Measurements from ENCODE around the gene TMEM126A.
A peak's percentile ranks its signal among the peaks of the same experiment; 100 is the strongest.
"Not testable (repeated sequence)": the region's sequence is repeated elsewhere in the genome, so short reads cannot be mapped to it uniquely, and the experiment has no call there.

The TMEM126A gene

DNA sequence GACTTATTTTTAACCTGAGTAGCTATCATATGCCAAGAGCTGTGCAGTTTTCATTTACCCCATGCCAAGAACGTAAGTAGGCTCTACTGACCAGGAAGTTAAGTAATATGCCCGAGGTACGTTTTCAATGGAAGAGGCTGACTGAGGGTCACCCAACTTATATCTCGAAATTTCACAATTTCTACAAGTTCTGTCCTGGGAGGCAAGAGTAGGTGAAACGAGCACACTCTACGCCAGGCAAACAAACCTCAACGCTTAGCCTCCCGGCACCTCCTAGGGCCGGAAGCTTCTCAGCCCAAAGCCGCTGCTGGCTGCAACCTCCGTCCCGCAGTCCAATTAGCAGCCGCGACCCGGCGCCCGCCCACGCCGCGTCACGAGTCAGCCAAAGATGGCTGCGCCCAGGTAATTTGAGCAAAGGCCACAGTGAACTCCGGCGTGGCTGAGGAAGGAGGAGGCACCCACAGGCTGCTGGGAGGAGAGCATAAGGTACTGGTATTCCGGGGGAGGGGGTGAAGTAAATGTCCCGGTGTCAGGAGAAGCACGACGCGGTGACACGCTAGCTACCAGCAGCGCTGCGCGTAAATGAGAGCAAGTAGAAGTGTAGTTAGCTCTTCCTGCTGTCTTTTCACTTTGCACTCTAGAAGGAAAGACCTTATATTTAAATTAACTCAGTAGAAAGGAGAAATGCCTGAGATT is at the start of gene TMEM126A:
TMEM126A (plus strand) TSS at position 364 of the 696 bp plus-strand sequence. CDS start 2,289 bp downstream, outside the sequence.
- peak; percentile 92 for DNase-seq

DNA sequence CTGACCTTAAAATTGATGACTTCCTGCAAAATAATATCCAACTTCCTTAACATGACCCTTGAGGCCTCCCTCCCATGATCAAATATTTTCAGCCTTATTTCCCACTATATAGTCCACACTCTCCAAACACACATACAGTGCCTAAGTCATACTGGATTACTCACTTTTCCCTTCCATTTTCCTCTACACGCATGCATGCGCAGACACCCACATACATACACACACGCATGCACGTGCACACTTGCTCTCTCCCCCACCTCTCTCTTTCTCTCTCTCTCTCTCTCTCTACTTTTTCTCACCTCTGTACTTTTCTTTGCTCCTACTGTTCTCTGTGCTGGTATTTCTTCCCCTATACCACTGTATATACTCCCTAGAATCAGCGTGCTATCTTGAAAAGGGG is 48.7 kb upstream of the TMEM126A start:
- no peak for DNase-seq

DNA sequence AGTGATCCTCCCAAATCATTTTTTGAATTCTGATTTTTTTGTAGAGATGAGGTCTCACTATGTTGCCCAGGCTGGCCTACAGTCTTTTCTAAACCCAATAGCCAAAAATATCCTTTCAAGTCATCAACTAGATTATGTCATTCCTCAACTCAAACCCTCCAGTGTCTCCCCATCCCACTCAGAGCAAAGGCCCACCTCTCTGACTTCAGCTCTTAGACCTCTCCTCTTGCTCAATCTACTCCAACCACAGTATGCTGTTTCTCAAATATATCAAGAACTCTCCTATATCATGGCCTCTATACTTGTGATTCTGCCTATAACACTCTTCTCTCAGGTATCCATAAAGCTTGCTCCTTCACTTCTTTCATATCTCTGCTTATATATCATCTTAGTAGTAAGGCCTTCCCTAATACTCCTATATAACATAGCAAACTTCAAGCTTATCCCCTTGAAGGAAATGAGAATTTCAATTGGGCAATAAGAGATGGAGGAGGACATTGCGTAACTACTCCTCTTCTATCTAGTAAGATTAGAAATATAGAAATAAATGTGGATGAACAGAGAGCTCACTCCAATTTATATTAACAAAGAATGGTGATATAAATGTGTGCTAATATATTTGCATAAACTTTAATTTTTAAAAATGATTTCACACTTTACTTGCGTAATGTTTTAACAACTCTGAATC is 45.1 kb upstream of the TMEM126A start:
- no peak for DNase-seq

DNA sequence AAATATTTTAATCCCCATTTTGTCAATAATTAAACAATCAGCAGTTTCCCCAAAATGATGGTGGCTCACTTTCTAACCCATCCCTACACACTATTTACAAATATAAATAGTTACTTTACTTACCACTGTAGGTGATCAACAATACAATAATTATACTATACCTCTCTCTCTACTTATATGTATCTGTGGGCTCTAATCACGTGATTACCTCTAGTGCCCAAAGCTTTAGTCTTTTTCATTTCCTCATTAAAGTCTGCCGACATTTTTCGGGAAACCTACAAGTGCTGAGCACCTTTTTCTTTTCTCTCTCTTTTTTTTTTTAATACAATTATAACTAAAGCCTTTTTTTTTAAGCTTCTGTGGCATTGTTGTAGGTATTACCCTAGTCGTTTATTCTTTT is 44.5 kb upstream of the TMEM126A start:
- no peak for DNase-seq

DNA sequence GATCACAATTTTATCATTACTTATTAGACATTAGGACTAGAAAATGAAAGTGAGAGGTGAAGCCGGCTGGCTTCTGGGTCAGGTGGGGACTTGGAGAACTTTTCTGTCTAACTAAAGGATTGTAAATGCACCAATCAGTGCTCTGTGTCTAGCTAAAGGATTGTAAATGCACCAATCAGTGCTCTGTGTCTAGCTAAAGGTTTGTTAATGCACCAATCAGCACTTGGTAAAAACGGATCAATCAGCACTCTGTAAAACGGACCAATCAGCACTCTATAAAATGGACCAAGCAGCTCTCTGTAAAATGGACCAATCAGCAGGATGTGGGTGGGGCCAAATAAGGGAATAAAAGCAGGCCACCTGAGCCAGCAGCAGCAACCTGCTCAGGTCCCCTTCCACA is 41.5 kb upstream of the TMEM126A start:
- not testable (repeated sequence) for DNase-seq

DNA sequence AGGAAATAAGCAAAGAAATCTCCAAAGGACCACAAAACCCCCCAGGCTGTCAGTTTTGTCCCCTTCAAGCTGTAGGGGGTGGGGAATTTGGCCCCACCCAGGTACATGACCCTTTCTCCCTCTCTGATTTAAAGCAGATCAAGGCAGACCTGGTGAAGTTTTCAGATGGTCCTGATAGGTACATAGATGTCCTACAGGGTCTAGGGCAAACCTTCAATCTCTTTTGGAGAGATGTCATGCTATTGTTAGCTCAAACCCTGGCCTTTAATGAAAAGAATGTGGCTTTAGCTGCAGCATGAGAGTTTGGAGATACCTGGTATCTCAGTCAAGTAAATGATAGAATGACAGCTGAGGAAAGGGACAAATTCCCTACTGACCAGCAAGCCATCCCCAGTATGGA is 39.1 kb upstream of the TMEM126A start:
- not testable (repeated sequence) for DNase-seq

DNA sequence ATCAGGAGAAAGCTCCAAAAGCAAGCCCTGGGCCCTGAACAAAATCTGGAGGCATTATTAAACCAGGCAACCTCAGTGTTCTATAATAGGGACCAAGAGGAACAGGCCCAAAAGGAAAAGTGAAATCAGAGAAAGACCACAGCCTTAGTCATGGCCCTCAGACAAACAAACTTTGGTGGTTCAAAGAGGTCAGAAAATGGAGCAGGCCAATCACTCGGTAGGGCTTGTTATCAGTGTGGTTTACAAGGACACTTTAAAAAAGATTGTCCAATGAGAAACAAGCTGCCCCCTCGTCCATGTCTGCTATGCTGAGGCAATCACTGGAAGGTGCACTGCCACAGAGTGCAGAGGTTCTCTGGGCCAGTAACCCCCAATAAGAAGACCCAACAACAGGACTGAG is 38.5 kb upstream of the TMEM126A start:
- not testable (repeated sequence) for DNase-seq

DNA sequence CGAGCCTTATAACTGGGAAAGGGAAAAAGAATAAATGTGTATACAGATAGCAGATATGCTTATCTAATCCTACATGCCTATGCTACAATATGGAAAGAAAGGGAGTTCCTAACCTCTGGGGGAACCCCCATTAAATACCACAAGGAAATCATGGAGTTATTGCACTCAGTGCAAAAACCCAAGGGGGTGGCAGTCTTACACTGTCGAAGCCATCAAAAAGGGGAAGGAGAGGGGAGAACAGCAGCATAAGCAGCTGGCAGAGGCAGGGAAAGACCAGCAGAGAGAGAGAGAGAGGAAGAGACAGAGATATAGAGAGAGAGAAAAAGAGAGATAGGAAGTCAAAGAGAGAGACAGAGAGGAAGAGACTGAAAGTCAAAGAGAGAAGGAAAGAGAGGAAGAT is 36.1 kb upstream of the TMEM126A start:
- not testable (repeated sequence) for DNase-seq

DNA sequence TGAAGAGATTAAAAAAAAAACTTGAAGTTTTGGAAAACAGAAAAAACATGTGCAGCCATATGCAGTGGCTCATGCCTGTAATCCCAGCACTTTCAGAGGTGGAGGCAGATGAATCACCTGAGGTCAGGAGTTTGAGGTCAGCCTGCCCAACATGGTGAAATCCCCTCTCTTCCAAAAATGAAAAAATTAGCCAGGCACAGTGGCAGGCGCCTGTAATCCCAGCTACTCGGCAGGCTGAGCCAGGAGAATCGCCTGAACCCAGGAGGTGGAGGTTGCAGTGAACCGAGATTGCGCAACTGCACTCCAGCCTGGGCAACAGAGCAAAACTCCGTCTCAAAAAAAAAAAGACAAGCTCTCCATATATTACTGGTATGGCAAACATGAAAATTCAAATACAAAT is 28.3 kb upstream of the TMEM126A start:
- no peak for DNase-seq

DNA sequence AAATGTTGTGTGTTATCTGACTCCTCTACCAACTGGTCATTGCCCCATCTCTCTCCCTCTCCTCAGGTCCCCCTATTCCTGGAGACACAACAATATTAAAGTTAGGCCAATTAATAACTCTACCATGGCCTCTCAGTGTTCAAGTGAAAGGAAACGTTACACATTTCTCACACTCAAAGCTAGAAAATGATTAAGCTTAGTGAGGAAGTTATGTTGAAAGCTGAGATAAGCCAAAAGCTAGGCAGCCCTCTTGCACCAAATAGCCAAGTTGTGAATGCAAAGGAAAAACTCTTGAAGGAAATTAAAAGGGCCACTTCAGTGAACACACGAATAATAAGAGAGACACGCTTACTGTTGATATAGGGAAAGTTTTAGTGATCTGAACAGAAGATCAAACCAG is 27.5 kb upstream of the TMEM126A start:
- DNase-seq, result no peak

DNA sequence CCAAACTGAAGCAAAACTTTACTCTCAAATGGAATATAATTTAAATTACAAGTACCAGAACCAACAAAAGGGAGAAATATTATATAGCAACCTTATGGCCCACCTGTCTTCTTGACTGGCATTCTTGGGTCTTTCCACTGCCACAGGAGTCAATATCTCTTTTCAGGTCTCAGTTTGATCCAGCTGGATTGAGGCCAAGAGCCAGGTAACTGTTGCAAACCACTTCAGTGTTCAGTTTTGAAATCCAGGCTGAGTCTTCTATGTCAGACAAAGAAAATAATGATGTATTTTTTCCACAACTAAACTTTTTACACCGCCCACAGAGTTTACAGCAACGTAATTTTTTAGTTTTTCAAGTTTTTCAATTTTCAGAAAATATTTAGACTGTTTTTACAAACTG is 21.3 kb upstream of the TMEM126A start:
- peak; percentile 10 for DNase-seq

DNA sequence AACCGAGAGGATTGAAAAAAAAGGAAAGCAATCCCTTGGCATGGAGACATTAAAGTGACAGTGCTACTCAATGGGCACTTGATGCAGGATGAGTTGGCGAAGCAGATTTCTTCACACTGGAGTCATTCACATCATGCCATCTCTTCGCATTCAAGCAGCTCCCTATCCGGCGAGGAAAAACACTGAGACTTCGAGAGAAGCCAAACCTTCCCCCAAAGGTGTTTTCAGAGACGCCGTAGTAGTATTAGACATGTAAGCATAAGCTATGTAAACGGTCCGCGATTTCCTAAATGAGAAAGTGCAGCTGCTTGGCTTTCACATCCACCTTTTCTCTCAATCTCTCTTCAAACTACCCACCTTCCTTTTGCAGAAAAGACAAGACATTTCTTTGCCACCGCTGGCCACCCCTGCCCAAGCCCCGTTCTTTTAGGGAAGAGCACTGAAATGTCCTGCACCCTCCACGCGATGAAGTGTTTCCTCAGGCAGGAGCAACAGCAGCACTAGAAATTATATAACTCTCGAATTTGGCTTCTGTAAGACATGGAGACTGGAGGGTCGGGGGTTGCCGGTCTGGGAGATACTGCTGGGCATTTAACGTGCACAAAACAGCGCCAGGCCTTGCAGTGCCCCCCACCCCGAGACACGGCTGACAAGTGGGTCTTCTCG is 20.3 kb upstream of the TMEM126A start, which contains the start of gene DLG2:
DLG2 (minus strand) TSS at position 13 of the 666 bp plus-strand sequence.
- peak; percentile 19 for DNase-seq

DNA sequence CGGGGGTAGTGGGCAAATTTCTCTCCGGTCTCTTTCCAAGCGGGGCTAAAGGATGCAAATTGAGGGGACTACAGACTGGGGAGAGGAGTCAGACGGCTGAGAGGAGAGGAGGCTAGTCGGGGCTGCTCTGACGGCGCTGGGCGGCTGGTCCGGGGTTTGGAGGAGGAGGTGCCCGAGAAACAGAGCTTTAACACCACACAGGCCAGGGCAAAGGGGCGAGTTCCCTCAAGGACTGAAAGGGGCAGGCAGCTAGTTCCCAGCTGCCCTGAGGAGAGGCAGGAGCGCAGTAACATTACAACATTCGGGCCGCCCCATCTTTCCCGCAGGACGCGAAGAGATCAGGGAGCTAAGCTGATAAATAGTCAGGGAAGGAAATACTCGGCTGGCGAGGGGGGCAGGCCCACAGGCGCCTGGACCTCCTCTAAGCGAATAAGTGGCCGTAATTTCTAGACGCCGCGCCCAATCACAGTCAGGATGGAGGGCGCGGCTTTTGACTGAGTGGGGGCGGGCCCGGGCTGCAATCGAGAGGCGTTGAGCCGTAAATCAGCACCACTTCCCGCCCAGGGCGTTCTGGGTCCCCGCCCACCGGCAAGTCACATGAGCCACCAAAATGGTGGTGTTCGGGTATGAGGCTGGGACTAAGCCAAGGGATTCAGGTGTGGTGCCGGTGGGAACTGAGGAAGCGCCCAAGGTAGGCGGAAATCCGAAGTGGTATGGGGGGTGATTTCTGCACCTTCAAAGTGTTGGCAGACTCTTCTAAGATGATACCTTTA is 19.6 kb upstream of the TMEM126A start, which contains the start of gene TMEM126B:
TMEM126B (plus strand) TSS at position 596 of the 773 bp plus-strand sequence; CDS start at position 611, 15 bp downstream.
- peak; percentile 97 for DNase-seq

DNA sequence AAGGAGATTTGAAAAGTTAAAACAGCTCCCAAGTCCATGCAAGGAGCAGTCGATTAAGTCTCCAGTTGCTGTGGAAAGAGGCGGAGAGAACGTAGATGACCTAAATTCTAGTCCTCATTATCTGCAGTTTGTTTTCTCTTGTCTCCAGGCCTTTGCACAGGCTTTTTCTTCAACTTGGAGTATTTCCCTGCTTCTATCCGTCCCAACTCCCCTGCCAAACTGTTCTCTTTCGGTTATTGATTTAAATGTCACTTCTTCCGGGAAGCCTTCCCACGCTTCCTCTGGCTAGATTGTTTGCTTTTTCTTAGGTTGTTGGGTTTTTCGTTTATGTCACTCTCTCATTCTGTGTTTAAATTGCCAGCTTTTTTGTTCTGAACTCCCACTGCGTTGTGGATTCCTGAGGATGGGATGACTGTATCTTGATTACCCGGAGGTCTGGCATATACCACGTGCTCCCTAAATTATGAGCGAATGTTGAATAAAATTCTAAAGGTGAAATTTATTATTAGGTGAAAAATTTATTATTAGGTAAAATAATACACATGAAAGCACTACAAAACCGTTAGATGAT is 18.9 kb upstream of the TMEM126A start:
- no peak for DNase-seq

DNA sequence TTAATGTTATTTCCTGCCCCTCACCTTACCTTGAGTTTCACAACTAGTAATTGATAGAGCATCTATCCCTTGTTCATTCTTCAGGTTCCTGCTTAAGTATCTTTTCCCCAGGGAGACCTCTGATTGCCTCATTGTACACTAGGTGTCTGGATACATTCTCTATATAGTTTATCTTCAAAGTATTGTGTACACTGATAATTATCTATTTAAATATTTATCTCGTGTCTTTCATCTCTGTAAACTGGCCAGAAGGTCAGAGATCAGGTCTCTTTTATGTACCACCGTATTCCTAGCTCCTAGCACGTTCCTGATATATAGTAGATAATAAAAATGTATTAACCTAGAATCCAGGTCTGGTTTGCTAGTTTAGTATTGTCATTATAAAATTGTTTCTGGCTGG is 13.0 kb upstream of the TMEM126A start:
- no peak for DNase-seq

DNA sequence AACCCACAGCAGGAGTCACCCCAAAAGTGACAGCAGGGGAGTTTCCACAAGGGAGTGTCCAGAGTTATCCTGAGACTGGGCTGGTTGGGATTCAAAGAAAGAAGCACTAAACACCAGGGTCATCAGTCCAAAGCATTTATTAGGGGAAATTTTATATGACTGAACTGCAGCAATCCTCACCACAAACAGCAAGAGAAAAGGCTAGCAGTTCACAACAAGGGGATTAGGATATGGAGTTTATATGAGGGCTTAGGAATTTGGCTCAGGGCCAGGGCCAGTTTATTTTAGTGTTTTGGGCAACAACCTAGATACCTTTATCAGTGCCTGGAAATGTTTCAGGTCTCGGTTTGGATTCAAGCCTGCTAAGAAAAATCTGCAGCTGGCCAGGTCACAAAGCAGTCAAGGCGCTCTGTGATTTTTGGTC is 4.6 kb upstream of the TMEM126A start:
- DNase-seq, result no peak

DNA sequence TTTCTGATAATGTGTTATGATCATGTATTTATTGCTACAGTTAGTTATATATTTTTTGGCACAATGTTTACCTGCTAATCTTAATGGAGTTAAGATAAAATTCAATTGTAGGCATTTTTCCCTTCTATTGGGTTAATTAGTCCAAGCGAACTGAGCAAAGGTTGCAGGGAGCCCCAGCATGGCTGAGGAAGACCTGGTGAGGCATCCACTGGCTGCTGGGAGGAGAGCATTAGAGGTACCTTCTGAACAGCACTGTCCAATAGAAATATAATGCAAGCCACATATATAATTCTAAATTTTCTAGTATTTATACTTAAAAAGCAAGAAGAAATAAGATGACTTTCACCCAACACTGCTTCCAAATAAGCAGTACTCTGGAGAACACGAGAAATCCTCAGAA is 689 bp upstream of the TMEM126A start:
- no peak for DNase-seq

DNA sequence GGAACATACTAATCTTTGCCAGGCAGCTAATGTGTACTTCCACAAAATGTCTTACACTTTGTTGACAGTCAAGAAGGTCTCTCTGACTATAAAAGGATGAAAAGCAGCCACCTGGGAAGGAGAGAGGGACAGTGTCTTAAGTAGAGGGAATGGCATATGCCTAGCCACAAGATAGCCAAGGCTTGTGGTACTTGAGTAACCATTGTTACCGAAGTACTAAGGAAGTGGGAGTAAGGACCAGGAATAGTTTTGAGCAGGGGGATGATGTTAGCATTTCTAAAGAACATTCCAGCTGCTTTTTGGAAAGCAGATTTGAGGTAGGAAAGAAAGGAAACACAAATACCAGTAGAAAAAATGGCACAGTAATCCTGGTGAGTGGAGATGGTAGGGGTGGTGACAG is 3.4 kb downstream of the TMEM126A start:
- DNase-seq, result no peak

DNA sequence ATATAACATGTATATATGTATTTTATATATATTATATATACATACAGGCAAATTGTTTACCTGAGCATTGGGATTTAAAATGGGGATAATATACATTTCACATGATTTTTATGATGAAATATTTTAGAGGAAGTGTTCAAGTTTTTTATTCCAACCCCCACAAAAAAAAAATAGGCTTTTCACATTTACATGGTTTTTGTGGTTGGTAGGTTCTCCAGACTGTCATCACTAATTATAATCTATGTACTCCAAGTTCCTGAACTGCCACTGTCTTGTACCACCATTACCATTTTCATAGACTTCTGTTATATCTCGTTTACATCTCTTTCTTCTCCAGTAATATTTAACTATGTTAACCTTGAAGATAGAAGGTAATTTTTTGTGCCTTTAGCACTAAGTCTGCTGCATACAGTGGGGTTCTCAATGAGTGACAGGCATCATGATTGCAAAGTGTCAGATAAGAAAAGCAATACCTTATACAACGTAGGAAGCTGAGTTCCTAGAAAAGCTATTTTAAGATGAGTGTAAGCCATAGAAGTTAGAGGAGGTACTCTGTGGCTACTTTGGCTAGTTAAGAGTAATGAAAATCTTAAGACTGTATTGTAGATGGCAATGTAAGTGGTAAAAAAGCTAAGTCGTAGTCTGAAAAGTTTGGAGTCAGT is 5.2 kb downstream of the TMEM126A start:
- DNase-seq, result no peak

DNA sequence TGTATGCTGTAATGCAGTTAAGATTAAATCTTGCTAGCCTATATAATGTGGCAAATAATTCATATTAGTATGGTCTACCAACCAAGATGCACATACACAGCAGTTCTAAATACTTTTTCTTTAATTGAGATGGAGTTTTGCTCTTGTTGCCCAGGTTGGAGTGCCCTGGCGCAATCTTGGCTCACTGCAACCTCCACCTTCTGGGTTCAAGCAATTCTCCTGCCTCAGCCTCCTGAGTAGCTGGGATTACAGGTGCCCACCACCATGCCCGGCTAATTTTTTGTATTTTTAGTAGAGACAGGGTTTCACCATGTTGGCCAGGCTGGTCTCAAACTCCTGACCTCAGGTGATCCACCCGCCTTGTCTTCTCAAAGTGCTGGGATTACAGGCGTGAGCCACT is 6.6 kb downstream of the TMEM126A start:
- not testable (repeated sequence) for DNase-seq

DNA sequence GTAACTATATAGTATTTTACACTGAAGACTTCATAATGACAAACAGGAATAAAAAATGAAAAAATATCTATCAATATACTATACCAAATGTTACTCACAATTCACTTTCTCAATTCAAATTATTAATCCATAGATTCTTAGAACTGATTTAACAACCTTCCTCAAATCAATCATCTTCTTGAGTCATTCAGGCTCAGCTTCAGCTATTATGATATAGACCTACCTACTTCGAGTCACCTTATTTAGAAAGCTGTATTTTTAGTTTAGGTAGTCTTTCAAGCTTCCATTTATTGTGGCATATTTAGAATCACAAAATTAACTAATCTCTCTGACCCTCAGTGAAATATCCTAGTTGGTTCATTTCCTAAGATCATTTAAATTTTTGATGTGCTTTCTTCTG is 9.0 kb downstream of the TMEM126A start:
- no peak for DNase-seq

DNA sequence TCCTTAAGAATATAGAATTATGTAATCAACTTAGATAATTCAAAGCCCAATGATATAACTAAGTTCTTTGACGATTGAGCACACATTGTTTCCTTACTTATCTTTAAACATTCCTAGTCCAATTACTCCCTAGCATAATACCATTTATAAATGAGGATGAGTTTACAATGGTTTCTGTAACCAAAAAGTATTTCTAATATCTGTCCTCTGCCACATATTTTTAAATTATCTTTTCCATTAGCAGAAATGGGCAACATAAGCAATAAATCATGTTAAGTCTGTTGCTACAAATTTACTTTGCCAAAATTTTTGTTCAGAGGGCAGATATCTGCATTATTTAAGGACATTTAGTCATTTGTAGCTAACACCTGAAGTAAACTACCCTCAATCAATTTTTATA is 10.4 kb downstream of the TMEM126A start:
- DNase-seq, result no peak
